ENCODE measurements around the gene ZNF226. TPM values are rescaled to one million over a fixed set of nuclear protein-coding genes. Genes with fewer than 3 reads are reported as not detected.

Gene ZNF226
- total and polyA plus RNA-seq, 9 of the 15 experiments (the other 6 are each of a cell fraction or from before 2014, with no cell fraction given): 6.2 to 19.4 (median 9.3) TPM

DNA sequence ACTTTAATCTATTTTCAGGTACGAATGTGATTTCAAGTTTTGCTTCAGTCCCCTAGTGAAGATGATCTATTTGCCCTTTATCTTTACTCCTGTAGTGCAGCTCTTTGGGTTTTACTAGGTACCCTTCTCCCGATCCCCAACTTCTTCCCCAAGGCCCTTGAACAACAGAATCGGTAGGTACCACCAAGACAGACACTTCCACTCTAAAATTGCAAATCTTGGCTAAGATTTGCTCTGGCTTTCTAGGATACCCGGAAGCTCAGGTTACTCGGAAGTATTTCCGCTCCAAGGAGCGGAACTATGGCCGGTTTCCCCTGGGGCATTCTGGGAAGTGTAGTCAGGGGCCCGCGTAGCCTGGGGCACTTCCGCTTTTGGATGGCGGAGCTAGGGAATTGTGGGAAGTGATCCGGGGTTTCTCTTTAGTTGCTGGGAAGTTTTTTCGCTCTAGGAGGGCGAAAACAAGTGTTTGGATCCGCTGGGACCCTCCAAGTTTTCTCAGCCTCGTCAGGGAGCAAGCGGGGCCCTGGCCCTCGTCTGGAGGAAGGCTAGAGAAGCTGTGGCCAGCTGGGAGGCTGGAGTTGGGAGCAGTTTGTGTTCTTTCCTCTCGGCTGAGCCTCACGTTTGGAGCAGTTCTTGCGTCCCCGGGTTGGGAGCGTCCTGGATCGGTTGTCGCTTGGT is 42.4 kb downstream of the ZNF226 start:
- peak overlapping the region; percentile 90 to 92 for H3K9ac ChIP-seq (ENCODE audit: insufficient read depth in 1 of 2, low read depth in 2 of 2, low read length in 2 of 2)
- ATAC-seq (peak; percentile 99), DNase-seq (ENCODE audit: extremely low read depth in 1 of 4, low spot score in 3 of 4) (peak; percentile 83 to 94 (median 86)), FAIRE-seq (peak; percentile 98)
- no peaks in the 10 kb centered on the region for H3K79me2 ChIP-seq (ENCODE audit: control insufficient read depth, insufficient read depth, low read length)
- BruUV-seq (replicated peaks): no TSS peak
- H3K4me1 ChIP-seq (replicated peaks in 1 of 2; ENCODE audit: control insufficient read depth in 2 of 2, insufficient read depth in 2 of 2, low read length in 2 of 2): no peaks in the 10 kb centered on the region
- POLR2A ChIA-PET: interaction anchor here (0.8 to 0.9 kb wide), 3 partner anchors 12 to 293 kb away, joined by 3 to 4 read pairs (median 4); partner anchors contain the start of genes ZNF180 and ZNF226
- H3K9me3 ChIP-seq (replicated peaks; ENCODE audit: control insufficient read depth, insufficient read depth, low read depth, low read length): peaks cover 9% of the 10 kb centered on the region; the same call in 1 of the 2 replicates
- no peaks in the 10 kb centered on the region for H3K36me3 ChIP-seq (ENCODE audit: control insufficient read depth, insufficient read depth, low read length)
- WGBS (ENCODE audit: insufficient coverage, low coverage, missing lambda C conversion rate): 1% methylated on average over 26 of the region's 26 CpGs
- intact Hi-C loops (cut with micrococcal nuclease) (no loop called here), in situ Hi-C loops (cut with MboI) (no loop called here)
- peak overlapping the region; percentile 75 for H3K4me3 ChIP-seq
- no peaks in the 10 kb centered on the region for H4K20me1 ChIP-seq (replicated peaks; ENCODE audit: control insufficient read depth, insufficient read depth, low read length)
- no peaks in the 10 kb centered on the region for H3K27me3 ChIP-seq (ENCODE audit: control insufficient read depth in 2 of 2, insufficient read depth in 2 of 2, low read length in 2 of 2)
- H2AFZ ChIP-seq (ENCODE audit: low read depth, low read length): peak overlapping the region; percentile 98
- no peaks in the 10 kb centered on the region for H3K9me1 ChIP-seq (ENCODE audit: control insufficient read depth, insufficient read depth, low read length)
- H3K4me2 ChIP-seq (ENCODE audit: insufficient read depth, low read length): peak overlapping the region; percentile 94
- CTCF ChIA-PET (ENCODE audit: low intra/inter-chr PET ratio): no interaction called here
- peak overlapping the region; percentile 75 for H3K27ac ChIP-seq (ENCODE audit: extremely low read depth, low read depth, low read length)
- TF ChIP-seq HDAC6 (IDR thresholded peaks at IDR 0.05; ENCODE audit: low read depth, low read length) (no peak), TOE1 (IDR thresholded peaks at IDR 0.05; ENCODE audit: borderline replicate concordance) (no peak), TOE1 (CRISPR knock-in tag; IDR thresholded peaks at IDR 0.05; ENCODE audit: borderline replicate concordance, low read depth) (no peak), ZSCAN32 (CRISPR knock-in tag; IDR thresholded peaks at IDR 0.05) (no peak), ZBTB17 (CRISPR knock-in tag; IDR thresholded peaks at IDR 0.05) (no peak), SUPT5H (IDR thresholded peaks at IDR 0.05) (peak; percentile 69), LARP7 (IDR thresholded peaks at IDR 0.05) (no peak), PHF20 (IDR thresholded peaks at IDR 0.05; ENCODE audit: partially characterized antibody) (peak; percentile 89), POLR2AphosphoS5 (IDR thresholded peaks at IDR 0.05; ENCODE audit: control insufficient read depth, insufficient read depth, low read depth, low read length) (peak; percentile 65; the same call in 1 of the 2 replicates)
- TF ChIP-seq, protein P1, sequence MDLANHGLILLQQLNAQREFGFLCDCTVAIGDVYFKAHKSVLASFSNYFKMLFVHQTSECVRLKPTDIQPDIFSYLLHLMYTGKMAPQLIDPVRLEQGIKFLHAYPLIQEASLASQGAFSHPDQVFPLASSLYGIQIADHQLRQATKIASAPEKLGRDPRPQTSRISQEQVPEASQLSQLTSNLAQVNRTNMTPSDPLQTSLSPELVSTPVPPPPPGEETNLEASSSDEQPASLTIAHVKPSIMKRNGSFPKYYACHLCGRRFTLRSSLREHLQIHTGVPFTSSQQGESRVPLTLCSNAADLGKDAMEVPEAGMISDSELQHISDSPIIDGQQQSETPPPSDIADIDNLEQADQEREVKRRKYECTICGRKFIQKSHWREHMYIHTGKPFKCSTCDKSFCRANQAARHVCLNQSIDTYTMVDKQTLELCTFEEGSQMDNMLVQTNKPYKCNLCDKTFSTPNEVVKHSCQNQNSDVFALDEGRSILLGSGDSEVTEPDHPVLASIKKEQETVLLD (IDR thresholded peaks at IDR 0.05): no peak
- TF ChIP-seq, protein P2, sequence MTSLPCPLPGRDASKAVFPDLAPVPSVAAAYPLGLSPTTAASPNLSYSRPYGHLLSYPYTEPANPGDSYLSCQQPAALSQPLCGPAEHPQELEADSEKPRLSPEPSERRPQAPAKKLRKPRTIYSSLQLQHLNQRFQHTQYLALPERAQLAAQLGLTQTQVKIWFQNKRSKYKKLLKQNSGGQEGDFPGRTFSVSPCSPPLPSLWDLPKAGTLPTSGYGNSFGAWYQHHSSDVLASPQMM (CRISPR knock-in tag; IDR thresholded peaks at IDR 0.05): no peak
- TF ChIP-seq, protein P3, sequence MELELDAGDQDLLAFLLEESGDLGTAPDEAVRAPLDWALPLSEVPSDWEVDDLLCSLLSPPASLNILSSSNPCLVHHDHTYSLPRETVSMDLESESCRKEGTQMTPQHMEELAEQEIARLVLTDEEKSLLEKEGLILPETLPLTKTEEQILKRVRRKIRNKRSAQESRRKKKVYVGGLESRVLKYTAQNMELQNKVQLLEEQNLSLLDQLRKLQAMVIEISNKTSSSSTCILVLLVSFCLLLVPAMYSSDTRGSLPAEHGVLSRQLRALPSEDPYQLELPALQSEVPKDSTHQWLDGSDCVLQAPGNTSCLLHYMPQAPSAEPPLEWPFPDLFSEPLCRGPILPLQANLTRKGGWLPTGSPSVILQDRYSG (tag; conservative IDR thresholded peaks at IDR 0.05; ENCODE audit: low read depth): peak; percentile 67
- TF ChIP-seq, protein P4, sequence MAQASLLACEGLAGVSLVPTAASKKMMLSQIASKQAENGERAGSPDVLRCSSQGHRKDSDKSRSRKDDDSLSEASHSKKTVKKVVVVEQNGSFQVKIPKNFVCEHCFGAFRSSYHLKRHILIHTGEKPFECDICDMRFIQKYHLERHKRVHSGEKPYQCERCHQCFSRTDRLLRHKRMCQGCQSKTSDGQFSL (CRISPR knock-in tag; IDR thresholded peaks at IDR 0.05): no peak
- TF ChIP-seq, protein P4 (tag; IDR thresholded peaks at IDR 0.05): no peak
- TF ChIP-seq, protein P5, sequence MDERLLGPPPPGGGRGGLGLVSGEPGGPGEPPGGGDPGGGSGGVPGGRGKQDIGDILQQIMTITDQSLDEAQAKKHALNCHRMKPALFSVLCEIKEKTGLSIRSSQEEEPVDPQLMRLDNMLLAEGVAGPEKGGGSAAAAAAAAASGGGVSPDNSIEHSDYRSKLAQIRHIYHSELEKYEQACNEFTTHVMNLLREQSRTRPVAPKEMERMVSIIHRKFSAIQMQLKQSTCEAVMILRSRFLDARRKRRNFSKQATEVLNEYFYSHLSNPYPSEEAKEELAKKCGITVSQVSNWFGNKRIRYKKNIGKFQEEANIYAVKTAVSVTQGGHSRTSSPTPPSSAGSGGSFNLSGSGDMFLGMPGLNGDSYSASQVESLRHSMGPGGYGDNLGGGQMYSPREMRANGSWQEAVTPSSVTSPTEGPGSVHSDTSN (CRISPR knock-in tag; IDR thresholded peaks at IDR 0.05; ENCODE audit: low read depth): no peak
- TF ChIP-seq, protein P5 (tag; conservative IDR thresholded peaks at IDR 0.05; ENCODE audit: low read depth): no peak
